Esophagus muscularis mucosa (tissue), 4 donors: Measurements from ENCODE around the gene SNX20. TPM values are rescaled to one million over a fixed set of nuclear protein-coding genes. Genes with fewer than 3 reads are reported as not detected.

Source experiments
- DNase-seq: peaks from one replicate; pipeline ENCODE4 v3.0.0-alpha.2; 2017; ENCODE audit errors: extremely low spot score
- H3K27ac ChIP-seq, 4 donors: fragments of 200-600 bp; sonication (generic); replicated peaks in 1 of 4; 1 replicate in 3 of 4; 2 replicates in 1 of 4; pipeline ENCODE4 v1.5.1; 2016 to 2019; ENCODE audit warnings: mild to moderate bottlenecking in 1 of 4
- H3K27me3 ChIP-seq, 4 donors: fragments of 200-600 bp; sonication (generic); one replicate each; pipeline versions ENCODE4 v1.5.1 to v1.6.0; 2016 to 2019
- H3K36me3 ChIP-seq, 4 donors: fragments of 200-600 bp; sonication (generic); one replicate each; pipeline ENCODE4 v1.5.1; 2016 to 2019
- H3K4me1 ChIP-seq, 4 donors: fragments of 200-600 bp; sonication (generic); one replicate each; pipeline ENCODE4 v1.5.1; 2016 to 2019
- H3K4me3 ChIP-seq, 4 donors: fragments of 200-600 bp; sonication (generic); 1 replicate in 2 of 4; 2 replicates in 2 of 4; pipeline ENCODE4 v1.5.1; 2016 to 2019; ENCODE audit warnings: mild to moderate bottlenecking in 4 of 4, moderate library complexity in 1 of 4
- H3K9me3 ChIP-seq, 4 donors: fragments of 200-600 bp; sonication (generic); 1 replicate in 3 of 4; 2 replicates in 1 of 4; pipeline ENCODE4 v1.5.1; 2016 to 2019
- CTCF ChIP-seq, 3 experiments: fragments of 200-600 bp in 2 of 3; fragments of 450-650 bp in 1 of 3; sonication (generic) in 2 of 3; IDR thresholded peaks; one replicate each; pipeline ENCODE4 v1.5.1; 2017 to 2019; ENCODE audit warnings: antibody characterized with exemption in 3 of 3, mild to moderate bottlenecking in 2 of 3, moderate library complexity in 1 of 3
- EP300 ChIP-seq: sonication (generic); formaldehyde crosslinking; IDR thresholded peaks from one replicate; pipeline ENCODE4 v1.6.1; 2017; ENCODE audit warnings: antibody characterized with exemption
- POLR2A ChIP-seq: fragments of 450-650 bp; IDR thresholded peaks from one replicate; pipeline ENCODE4 v1.6.1; 2017; ENCODE audit warnings: antibody characterized with exemption, moderate library complexity, mild to moderate bottlenecking, low read depth
- POLR2AphosphoS5 ChIP-seq, 2 donors: sonication (generic); formaldehyde crosslinking; IDR thresholded peaks; one replicate each; pipeline ENCODE4 v1.6.1; 2017; ENCODE audit warnings: antibody characterized with exemption in 2 of 2
- WGBS: methylation state at CpG from one replicate; pipeline ENCODE4 v1.1.5; 2018; 5-methylcytosine and 5-hydroxymethylcytosine counted together
- intact Hi-C: fragments of 100-400 bp; cut with DNase I; formaldehyde crosslinking; loops from one replicate; pipeline ENCODE4 v1.15.1; 2023
- total RNA-seq, 4 donors: library from RNA; depleted of rRNA; stranded (reverse); fragments of >200 nt; gene quantifications; one replicate each; pipeline versions ENCODE4 v1.1.0 to v1.2.1, GENCODE V29; 2016

Gene SNX20
- total RNA-seq, 4 donors from 2014 or later, result 0.39 to 5.0 (median 1.8) TPM

DNA sequence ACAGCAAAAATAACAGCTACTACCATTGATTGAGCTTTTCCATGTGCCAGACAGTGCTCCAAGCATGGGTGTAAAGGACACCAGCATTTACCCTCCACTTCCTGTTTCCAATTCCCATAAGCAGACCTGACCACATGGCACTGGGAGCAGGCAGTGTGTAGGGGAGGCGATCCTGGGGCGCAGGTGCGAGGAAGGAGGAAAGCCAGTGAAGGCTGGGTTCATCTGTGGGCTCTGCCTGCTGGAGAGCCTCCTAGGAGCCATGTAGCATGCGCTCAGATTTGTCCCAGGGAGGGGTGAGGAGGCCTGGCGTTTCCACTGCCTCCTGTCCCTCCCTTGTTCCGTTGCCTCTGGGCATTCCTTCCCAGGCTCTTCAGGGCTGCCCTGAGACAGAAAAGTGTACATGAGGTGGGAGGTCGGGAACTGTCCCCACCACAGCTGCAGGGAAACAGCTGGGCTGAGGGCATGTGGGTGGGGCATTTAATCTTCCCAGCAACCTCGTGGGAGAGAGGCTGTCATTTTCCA is 56.6 kb downstream of the SNX20 start:
- TF ChIP-seq EP300, result no peak
- TF ChIP-seq POLR2A, result no peak
- no peak for TF ChIP-seq POLR2AphosphoS5 (IDR thresholded peaks at IDR 0.05)
- no peak for TF ChIP-seq CTCF (IDR thresholded peaks at IDR 0.05)
- intact Hi-C loops, result no loop called here
- WGBS, result 66% methylated on average over 5 of the region's 8 CpGs

GRCh38 chr16:50622643-50623369 is 58.3 kb downstream of the SNX20 start:
- Histone ChIP-seq H3K36me3 (peaks cover 0 to 29% (median 11%) of the 10 kb centered on the region in 4 donors), H3K9me3 (no peaks in the 10 kb centered on the region), H3K27me3 (no peaks in the 10 kb centered on the region), H3K4me1 (peaks cover 11 to 67% (median 46%) of the 10 kb centered on the region in 4 donors), H3K27ac (no peak overlapping the region), H3K4me3 (no peak overlapping the region)
- 95% methylated on average over 14 of the region's 16 CpGs for WGBS
- intact Hi-C loops, result no loop called here
- no peak for DNase-seq
- TF ChIP-seq POLR2AphosphoS5 (IDR thresholded peaks at IDR 0.05) (no peak), POLR2A (no peak), EP300 (no peak)

More for the DNA sequence above, 56.6 kb downstream of the SNX20 start:
- no peak for DNase-seq
- Histone ChIP-seq H3K36me3 (peaks cover 0 to 41% (median 14%) of the 10 kb centered on the region in 4 donors), H3K27ac (no peak overlapping the region), H3K9me3 (no peaks in the 10 kb centered on the region), H3K27me3 (no peaks in the 10 kb centered on the region), H3K4me3 (no peak overlapping the region), H3K4me1 (peaks cover 11 to 53% (median 36%) of the 10 kb centered on the region in 4 donors)

- 92% methylated on average over 7 of the region's 7 CpGs for WGBS
- intact Hi-C loops, result no loop called here
- peaks cover 0 to 32% (median 11%) of the 10 kb centered on the region in 4 donors for H3K36me3 ChIP-seq
- TF ChIP-seq EP300, result no peak
- TF ChIP-seq CTCF (IDR thresholded peaks at IDR 0.05), result no peak
- no peak for TF ChIP-seq POLR2A
- no peak for TF ChIP-seq POLR2AphosphoS5 (IDR thresholded peaks at IDR 0.05)
- DNase-seq, result no peak
- H3K4me3 ChIP-seq, result no peak overlapping the region
- H3K27ac ChIP-seq, result no peak overlapping the region
- no peaks in the 10 kb centered on the region for H3K27me3 ChIP-seq
- H3K9me3 ChIP-seq, result no peaks in the 10 kb centered on the region
- H3K4me1 ChIP-seq, result peaks cover 8 to 67% (median 46%) of the 10 kb centered on the region in 4 donors
These were observed 59.1 kb downstream of the SNX20 start for GRCh38 chr16:50622029-50622428.

Other genes with a start within 250 kb of the SNX20 start
- gene NKD1, start 132.9 kb downstream of the SNX20 start, total RNA-seq, result 10 to 100 TPM; 37.1 to 87.8 (median 54.1) TPM
- 1 to 10 TPM; 1.2 to 6.0 (median 2.5) TPM for gene NOD2, start 12.3 kb upstream of the SNX20 start, total RNA-seq
- 10 to 100 TPM; 40.1 to 46.4 (median 40.8) TPM for gene CYLD, start 60.8 kb upstream of the SNX20 start, total RNA-seq